Pancreas (tissue), 10 donors: ENCODE results near the gene SCCPDH. TPM values are rescaled to one million over a fixed set of nuclear protein-coding genes. Genes with fewer than 3 reads are reported as not detected.
"Not testable (repeated sequence)": the region's sequence is repeated elsewhere in the genome, so short reads cannot be mapped to it uniquely, and the experiment has no call there.

Source experiments
- ATAC-seq, 4 donors: fragments of 200-7000 bp; cut with Tn5 transposase; one replicate each; pipeline versions ENCODE4 v1.8.0 to v1.9.1; 2020; ENCODE audit warnings: mild to moderate bottlenecking in 4 of 4, moderate library complexity in 4 of 4
- DNase-seq, 6 donors: peaks; one replicate each; pipeline ENCODE4 v3.0.0-alpha.2; 2020
- FAIRE-seq: peaks from 2 replicates; lab custom pipeline; 2012; peaks lifted over from hg19 to GRCh38; lab: Jason Lieb, UNC
- H3K27ac ChIP-seq, 4 donors: fragments of 200-600 bp; sonication (generic); 1 replicate in 3 of 4; 2 replicates in 1 of 4; pipeline versions ENCODE4 v1.5.0 to v1.8.0; 2020
- H3K27me3 ChIP-seq, 4 donors: fragments of 200-600 bp; one replicate each; pipeline ENCODE4 v1.8.0; 2021
- H3K36me3 ChIP-seq, 3 donors: fragments of 200-600 bp; sonication (generic) in 1 of 3; one replicate each; pipeline versions ENCODE4 v1.5.0 to v1.8.0; 2020 to 2021
- H3K4me1 ChIP-seq, 3 donors: fragments of 200-600 bp; one replicate each; pipeline ENCODE4 v1.8.0; 2021
- H3K4me3 ChIP-seq, 4 donors: fragments of 200-600 bp; sonication (generic) in 2 of 4; one replicate each; pipeline versions ENCODE4 v1.5.0 to v1.8.0; 2020 to 2021
- H3K9me3 ChIP-seq, 4 donors: fragments of 200-600 bp; one replicate each; pipeline ENCODE4 v1.8.0; 2021
- WGBS, 2 donors: extraction: QIAGEN DNeasy Blood & Tissue Kit; methylation state at CpG; one replicate each; pipeline ENCODE4 v1.1.7; 2013; 5-methylcytosine and 5-hydroxymethylcytosine counted together
- intact Hi-C, 3 donors: fragments of 100-400 bp; cut with DNase I; formaldehyde crosslinking; loops; one replicate each; pipeline versions ENCODE4 v1.11.1 to v1.14.2; 2022
- polyA plus RNA-seq, 2 donors: library from polyadenylated mRNA; stranded (reverse); fragments of 200-250 nt; gene quantifications; one replicate each; pipeline ENCODE4 v1.2.3, GENCODE V29; 2013
- total RNA-seq, 6 donors: library from RNA; stranded (reverse); fragmentation: NEBNext Ultra II Directional in 4 of 6; extraction: Animal tissue kit (Norgen Biotek cat#: 25700) in 4 of 6; gene quantifications; one replicate each; pipeline versions ENCODE4 v1.2.1 to v1.2.4, GENCODE V29; 2021 to 2023
- TF ChIP-seq, protein P1 (sequence below), 4 donors: fragments of 200-600 bp; sonication (generic) in 3 of 4; IDR thresholded peaks; one replicate each; pipeline versions ENCODE4 v1.5.0 to v1.8.0; 2021; ENCODE audit warnings: antibody characterized with exemption in 4 of 4
- donor health status: healthy with polysubstance abuse.
- donor health status: DM: no; HTN: no; CAD: no; lungs with moderate emphysema.
- donor health status: DM: no; HTN: no; CAD: no.
- donor health status: control.
- donor health status: control.
- donor health status: Bipolar disorder and iron deficiency.
- donor health status: DM: yes; HTN: yes; CAD: no.
- donor health status: DM: no; HTN: no; CAD: no.
- donor health status: DM: no; HTN: no; CAD: no.
- donor health status: DM: yes; HTN: yes; CAD: no.

SCCPDH gene
- total and polyA plus RNA-seq, 8 donors, result 6.9 to 17.9 (median 11.9) TPM

DNA sequence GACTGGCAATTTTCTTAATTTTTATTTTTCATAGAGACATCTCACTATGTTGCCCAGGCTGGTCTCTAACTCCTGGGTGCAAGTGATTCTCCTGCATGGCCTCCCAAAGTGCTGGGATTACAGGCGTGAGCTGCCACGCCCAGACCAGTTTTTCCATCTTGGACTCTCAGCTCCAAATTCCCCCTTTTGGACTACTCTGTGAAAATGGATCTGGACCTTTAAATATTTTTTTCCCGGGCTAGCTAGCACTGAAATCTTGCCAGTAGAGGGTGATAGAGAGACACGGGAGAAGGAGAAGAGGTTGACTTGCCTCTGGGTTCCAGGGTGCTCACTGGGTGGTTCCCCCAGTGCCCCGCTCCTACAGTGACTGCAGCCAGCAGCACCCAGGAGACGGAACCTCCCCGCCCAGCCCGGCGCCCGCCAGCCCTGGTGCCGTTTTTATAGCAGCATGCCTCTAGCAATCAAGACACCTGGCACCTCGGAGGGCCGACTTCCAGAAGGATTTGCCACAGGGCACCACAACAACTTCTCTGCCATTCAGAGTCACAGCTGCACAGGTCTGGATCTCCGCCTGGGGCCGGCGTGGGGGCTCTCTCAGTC, 34.7 kb upstream of the SCCPDH start:
- H3K9me3 ChIP-seq, result no peaks in the 10 kb centered on the region
- TF ChIP-seq, protein P1, sequence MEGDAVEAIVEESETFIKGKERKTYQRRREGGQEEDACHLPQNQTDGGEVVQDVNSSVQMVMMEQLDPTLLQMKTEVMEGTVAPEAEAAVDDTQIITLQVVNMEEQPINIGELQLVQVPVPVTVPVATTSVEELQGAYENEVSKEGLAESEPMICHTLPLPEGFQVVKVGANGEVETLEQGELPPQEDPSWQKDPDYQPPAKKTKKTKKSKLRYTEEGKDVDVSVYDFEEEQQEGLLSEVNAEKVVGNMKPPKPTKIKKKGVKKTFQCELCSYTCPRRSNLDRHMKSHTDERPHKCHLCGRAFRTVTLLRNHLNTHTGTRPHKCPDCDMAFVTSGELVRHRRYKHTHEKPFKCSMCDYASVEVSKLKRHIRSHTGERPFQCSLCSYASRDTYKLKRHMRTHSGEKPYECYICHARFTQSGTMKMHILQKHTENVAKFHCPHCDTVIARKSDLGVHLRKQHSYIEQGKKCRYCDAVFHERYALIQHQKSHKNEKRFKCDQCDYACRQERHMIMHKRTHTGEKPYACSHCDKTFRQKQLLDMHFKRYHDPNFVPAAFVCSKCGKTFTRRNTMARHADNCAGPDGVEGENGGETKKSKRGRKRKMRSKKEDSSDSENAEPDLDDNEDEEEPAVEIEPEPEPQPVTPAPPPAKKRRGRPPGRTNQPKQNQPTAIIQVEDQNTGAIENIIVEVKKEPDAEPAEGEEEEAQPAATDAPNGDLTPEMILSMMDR (IDR thresholded peaks at IDR 0.05), result peak; percentile 73 to 80 (median 78)
- H3K4me1 ChIP-seq, result no peaks in the 10 kb centered on the region
- H3K27ac ChIP-seq, result no peak overlapping the region
- ATAC-seq (peak; percentile 97 to 99 (median 98)), DNase-seq (peak; percentile 53 to 86 (median 69)), FAIRE-seq (no peak)
- H3K36me3 ChIP-seq, result no peaks in the 10 kb centered on the region
- intact Hi-C loops, result loop anchor here in 1 of 3 donors (10.0 kb wide), 1 partner anchor 185 kb away; the partner anchor contains the start of gene SMYD3
- peak overlapping the region; percentile 24 to 48 (median 35) for H3K4me3 ChIP-seq
- H3K27me3 ChIP-seq, result no peaks in the 10 kb centered on the region
- 1 to 2% methylated on average over 16 of the region's 16 CpGs for WGBS, 2 donors

DNA sequence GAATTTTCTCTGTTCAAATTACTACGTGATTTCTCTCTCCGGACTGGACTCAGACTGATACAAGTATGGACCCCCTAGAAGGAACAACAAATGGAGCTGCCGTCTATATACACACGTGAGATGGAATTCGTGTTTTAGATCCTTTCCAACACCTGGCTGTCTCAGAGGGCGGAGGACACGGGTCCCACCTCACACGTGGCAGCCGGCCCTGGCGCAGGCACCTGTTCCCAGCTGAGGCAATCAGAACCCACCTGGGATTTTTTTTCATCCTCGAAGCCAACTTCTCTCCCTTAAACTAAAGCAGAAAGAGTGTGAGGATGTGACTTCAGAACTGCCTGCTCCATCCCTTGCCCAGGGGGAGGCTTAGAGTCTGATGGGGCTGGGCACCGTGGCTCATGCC, 34.1 kb upstream of the SCCPDH start:
- Histone ChIP-seq H3K27ac (no peak overlapping the region), H3K27me3 (no peaks in the 10 kb centered on the region), H3K4me1 (no peaks in the 10 kb centered on the region), H3K36me3 (no peaks in the 10 kb centered on the region), H3K4me3 (peak overlapping the region; percentile 24 to 48 (median 35)), H3K9me3 (no peaks in the 10 kb centered on the region)
- FAIRE-seq (no peak), DNase-seq (no peak), ATAC-seq (peak; percentile 25 to 51 (median 49))
- intact Hi-C loops, result loop anchor here in 1 of 3 donors (10.0 kb wide), 1 partner anchor 185 kb away; the partner anchor contains the start of gene SMYD3
- WGBS, 2 donors, result 37 to 43% methylated on average over 12 of the region's 12 CpGs
- TF ChIP-seq, protein P1 (IDR thresholded peaks at IDR 0.05), result no peak

DNA sequence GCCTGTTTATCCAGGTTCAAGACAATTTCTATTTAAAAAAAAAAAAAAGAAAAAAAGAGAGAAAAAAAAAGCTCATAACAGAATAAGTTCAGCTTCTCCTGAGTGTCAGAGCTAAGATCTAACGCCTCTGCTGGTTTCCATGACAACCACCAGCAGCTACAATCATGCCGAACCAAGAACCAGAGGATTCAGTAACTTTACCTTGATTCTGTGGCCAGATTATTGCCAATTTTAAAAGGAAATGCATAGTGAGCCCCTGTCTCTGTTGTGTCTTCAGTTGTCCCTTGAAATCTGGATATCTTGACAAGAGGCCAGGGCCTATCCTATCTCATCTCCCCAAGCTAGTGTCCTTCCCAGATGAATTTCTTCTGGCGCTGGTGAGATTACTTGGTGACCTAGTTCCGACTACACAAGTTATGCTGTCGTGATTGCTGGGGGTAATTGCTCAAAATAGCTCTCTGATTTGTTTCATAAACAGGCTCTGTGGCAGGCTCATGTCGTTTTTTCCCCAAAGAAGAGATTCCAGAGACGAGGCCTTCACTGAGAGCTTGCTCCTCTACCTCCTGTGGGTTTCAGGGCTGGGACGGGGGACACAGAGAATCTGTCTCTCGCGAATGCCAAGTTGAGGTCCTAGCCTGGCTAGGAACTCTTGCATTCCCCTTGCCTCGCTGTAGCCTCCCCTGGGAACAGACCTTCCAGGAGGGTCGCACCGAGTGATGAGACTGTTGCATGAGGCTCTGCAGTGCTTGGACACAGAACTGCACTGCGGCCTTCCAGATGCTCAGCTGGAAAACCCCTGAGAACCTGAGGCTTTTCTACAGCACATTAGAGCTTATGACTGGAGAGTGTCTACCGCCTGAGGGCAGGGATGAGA, 32.4 kb upstream of the SCCPDH start:
- H3K27ac ChIP-seq, result no peak overlapping the region
- no peaks in the 10 kb centered on the region for H3K36me3 ChIP-seq
- no peaks in the 10 kb centered on the region for H3K27me3 ChIP-seq
- WGBS, 2 donors, result 76 to 77% methylated on average over 15 of the region's 15 CpGs
- H3K4me1 ChIP-seq, result peaks cover 0 to 1% (median 0%) of the 10 kb centered on the region in 3 donors
- no peak for FAIRE-seq
- no peak overlapping the region for H3K4me3 ChIP-seq
- H3K9me3 ChIP-seq, result no peaks in the 10 kb centered on the region
- intact Hi-C loops, result loop anchor here in 1 of 3 donors (10.0 kb wide), 1 partner anchor 187 kb away; the partner anchor contains the start of gene SMYD3
- DNase-seq, result no peak
- TF ChIP-seq, protein P1 (IDR thresholded peaks at IDR 0.05), result no peak
- ATAC-seq, result no peak

DNA sequence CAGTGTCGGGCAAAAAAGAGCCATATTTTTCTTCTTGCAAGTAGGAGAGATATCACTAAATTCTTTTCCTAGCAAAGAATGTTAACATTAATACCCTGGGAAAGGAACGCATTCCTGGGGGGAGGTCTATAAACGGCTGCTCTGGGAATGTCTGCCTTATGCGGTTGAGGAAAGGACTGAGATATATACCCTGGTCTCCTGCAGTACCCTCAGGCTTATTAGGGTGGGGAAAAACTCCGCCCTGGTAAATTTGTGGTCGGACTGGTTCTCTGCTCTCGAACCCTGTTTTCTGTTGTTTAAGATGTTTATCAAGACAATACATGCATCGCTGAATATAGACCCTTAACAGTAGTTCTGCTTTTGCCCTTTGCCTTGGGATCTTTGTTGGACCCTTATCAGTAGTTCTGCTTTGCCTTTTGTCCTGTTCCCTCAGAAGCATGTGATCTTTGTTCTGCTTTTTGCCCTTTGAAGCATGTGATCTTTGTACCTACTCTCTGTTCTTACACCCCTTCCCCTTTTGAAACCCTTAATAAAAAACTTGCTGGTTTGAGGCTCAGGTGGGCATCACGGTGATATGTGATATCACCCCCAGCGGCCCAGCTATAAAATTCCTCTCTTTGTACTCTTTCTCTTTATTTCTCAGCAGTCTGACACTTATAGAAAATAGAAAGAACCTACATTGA, 29.9 kb upstream of the SCCPDH start:
- not testable (repeated sequence) for H3K4me3 ChIP-seq, H3K27ac ChIP-seq, H3K9me3 ChIP-seq, H3K27me3 ChIP-seq, DNase-seq, ATAC-seq, FAIRE-seq, H3K4me1 ChIP-seq, H3K36me3 ChIP-seq
- 91 to 94% methylated on average over 10 of the region's 10 CpGs for WGBS, 2 donors
- intact Hi-C loops, result loop anchor here in 1 of 3 donors (10.0 kb wide), 1 partner anchor 190 kb away; the partner anchor contains the start of gene SMYD3

DNA sequence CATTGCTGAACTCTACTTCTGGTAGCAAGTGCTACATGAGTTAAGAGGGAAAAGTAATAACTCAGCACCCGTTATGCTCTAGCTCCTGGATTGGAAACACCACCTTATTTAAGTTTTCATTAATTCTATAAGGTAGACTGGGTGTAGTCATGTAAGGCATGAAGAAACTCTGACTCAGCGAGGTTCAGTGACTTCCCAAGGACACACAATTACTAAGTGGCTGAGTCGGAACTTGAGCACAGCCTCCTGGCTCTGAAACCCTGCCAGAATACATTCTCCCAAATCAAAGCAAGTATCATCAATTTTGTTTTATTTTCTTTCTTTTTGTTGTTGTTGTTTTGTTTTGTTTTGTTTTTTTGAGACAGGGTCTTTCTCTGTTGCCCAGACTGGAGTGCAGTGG, 29.1 kb upstream of the SCCPDH start:
- no peaks in the 10 kb centered on the region for H3K36me3 ChIP-seq
- intact Hi-C loops, result loop anchor here in 1 of 3 donors (10.0 kb wide), 1 partner anchor 190 kb away; the partner anchor contains the start of gene SMYD3
- H3K4me3 ChIP-seq, result no peak overlapping the region
- TF ChIP-seq, protein P1 (IDR thresholded peaks at IDR 0.05), result no peak
- 50 to 53% methylated on average over 3 of the region's 3 CpGs for WGBS, 2 donors
- no peaks in the 10 kb centered on the region for H3K9me3 ChIP-seq
- no peak overlapping the region for H3K27ac ChIP-seq
- peak in 1 of 4 donors; percentile 13 for ATAC-seq
- no peaks in the 10 kb centered on the region for H3K27me3 ChIP-seq
- no peak for DNase-seq
- FAIRE-seq, result no peak
- peaks cover 0 to 8% (median 2%) of the 10 kb centered on the region in 3 donors for H3K4me1 ChIP-seq
